Measurements from ENCODE around the gene CRACR2B.

DNA sequence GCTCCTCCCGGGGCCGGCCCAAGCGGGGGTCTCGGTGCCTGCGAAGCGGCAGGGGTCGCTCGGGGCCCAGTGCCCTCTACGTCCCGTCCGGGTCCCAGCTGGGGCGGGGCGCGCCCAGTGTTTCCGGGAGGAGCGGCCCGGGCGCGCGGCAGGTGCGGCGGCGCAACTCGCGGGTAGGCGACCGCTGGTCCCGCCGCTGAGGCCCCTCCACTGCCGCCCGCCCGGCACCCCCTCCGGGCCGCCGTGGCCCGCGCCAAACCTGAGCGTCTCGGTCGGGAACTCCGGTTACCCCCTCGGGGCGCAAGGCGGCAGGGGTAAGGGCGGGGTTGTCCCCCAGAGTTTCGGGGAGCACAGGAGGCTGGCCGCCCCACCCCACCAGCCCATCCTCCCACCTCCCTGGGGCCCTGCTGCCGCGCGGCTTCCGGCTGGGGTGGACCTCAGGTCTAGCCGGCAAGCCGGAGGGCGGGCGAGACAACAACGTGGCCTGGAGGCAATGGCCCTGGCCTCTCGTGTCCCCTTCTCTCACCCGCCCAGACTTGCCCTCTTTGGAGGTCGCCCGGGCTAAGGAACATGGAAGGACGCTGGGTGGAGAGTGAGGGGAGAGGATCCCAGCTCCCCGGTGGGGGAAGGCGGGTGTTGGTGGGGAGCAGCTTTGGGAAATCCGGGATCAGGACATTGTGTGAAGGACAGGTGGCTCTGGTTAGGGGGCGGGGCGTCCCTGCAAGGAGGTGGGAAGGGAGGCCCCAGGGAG lies 398 bp upstream of the CRACR2B start:
- TF ChIP-seq, protein P1, sequence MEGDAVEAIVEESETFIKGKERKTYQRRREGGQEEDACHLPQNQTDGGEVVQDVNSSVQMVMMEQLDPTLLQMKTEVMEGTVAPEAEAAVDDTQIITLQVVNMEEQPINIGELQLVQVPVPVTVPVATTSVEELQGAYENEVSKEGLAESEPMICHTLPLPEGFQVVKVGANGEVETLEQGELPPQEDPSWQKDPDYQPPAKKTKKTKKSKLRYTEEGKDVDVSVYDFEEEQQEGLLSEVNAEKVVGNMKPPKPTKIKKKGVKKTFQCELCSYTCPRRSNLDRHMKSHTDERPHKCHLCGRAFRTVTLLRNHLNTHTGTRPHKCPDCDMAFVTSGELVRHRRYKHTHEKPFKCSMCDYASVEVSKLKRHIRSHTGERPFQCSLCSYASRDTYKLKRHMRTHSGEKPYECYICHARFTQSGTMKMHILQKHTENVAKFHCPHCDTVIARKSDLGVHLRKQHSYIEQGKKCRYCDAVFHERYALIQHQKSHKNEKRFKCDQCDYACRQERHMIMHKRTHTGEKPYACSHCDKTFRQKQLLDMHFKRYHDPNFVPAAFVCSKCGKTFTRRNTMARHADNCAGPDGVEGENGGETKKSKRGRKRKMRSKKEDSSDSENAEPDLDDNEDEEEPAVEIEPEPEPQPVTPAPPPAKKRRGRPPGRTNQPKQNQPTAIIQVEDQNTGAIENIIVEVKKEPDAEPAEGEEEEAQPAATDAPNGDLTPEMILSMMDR (IDR thresholded peaks at IDR 0.05), result no peak
- no peak for TF ChIP-seq POLR2A (IDR thresholded peaks at IDR 0.05)

Data from prostate gland (tissue), 2 donors.